ENCODE data around the gene TSPYL2. TPM values are rescaled to one million over a fixed set of nuclear protein-coding genes. Genes with fewer than 3 reads are reported as not detected.
A peak's percentile ranks its signal among the peaks of the same experiment; 100 is the strongest.

TSPYL2 gene
- total RNA-seq, 2 donors from 2014 or later, result 83.4 to 93.3 TPM

GRCh38 chrX:53115550-53115874 lies 33.3 kb downstream of the TSPYL2 start:
- ATAC-seq (replicated peaks in 1 of 2) (no peak), DNase-seq (no peak)
- Mint-ChIP-seq H3K27ac (no peak overlapping the region), H3K27me3 (ENCODE audit: low read depth) (peaks cover 5% of the 10 kb centered on the region), H3K4me1 (ENCODE audit: low read depth) (peaks cover 7% of the 10 kb centered on the region), H3K9me3 (no peaks in the 10 kb centered on the region), H3K4me3 (no peak overlapping the region), H3K36me3 (ENCODE audit: insufficient read depth in 2 of 2) (peaks cover 0 to 2% of the 10 kb centered on the region in 2 donors)

- H3K9me3 Mint-ChIP-seq, result no peaks in the 10 kb centered on the region
- ATAC-seq (replicated peaks in 1 of 2) (no peak), DNase-seq (no peak)
- H3K27ac Mint-ChIP-seq, result no peak overlapping the region
- H3K36me3 Mint-ChIP-seq (ENCODE audit: insufficient read depth in 2 of 2), result peaks cover 0 to 2% of the 10 kb centered on the region in 2 donors
- H3K27me3 Mint-ChIP-seq (ENCODE audit: low read depth), result peaks cover 5% of the 10 kb centered on the region
- H3K4me3 Mint-ChIP-seq, result no peak overlapping the region
- H3K4me1 Mint-ChIP-seq (ENCODE audit: low read depth), result peaks cover 7% of the 10 kb centered on the region
Observed at GRCh38 chrX:53116101-53116500, 33.9 kb downstream of the TSPYL2 start.

- Mint-ChIP-seq H3K36me3 (ENCODE audit: insufficient read depth in 2 of 2) (peaks cover 0 to 2% of the 10 kb centered on the region in 2 donors), H3K27ac (no peak overlapping the region), H3K9me3 (no peaks in the 10 kb centered on the region), H3K4me1 (ENCODE audit: low read depth) (no peaks in the 10 kb centered on the region), H3K4me3 (no peak overlapping the region), H3K27me3 (ENCODE audit: low read depth) (peaks cover 16% of the 10 kb centered on the region)
- ATAC-seq (replicated peaks in 1 of 2), result no peak
- DNase-seq, result no peak
Observed at GRCh38 chrX:53122013-53122412, 39.8 kb downstream of the TSPYL2 start.

- no peak for ATAC-seq (replicated peaks in 1 of 2)
- Mint-ChIP-seq H3K27me3 (ENCODE audit: low read depth) (peaks cover 17% of the 10 kb centered on the region), H3K36me3 (ENCODE audit: insufficient read depth in 2 of 2) (peaks cover 0 to 2% of the 10 kb centered on the region in 2 donors), H3K4me3 (no peak overlapping the region), H3K27ac (peak overlapping the region; percentile 80), H3K9me3 (no peaks in the 10 kb centered on the region), H3K4me1 (ENCODE audit: low read depth) (no peaks in the 10 kb centered on the region)
- DNase-seq, result no peak
Observed at GRCh38 chrX:53125506-53125905, 43.3 kb downstream of the TSPYL2 start.

- DNase-seq (no peak), ATAC-seq (replicated peaks in 1 of 2) (no peak)
- Mint-ChIP-seq H3K9me3 (no peaks in the 10 kb centered on the region), H3K27ac (no peak overlapping the region), H3K4me3 (no peak overlapping the region), H3K27me3 (ENCODE audit: low read depth) (peaks cover 21% of the 10 kb centered on the region), H3K36me3 (ENCODE audit: insufficient read depth in 2 of 2) (peaks cover 0 to 2% of the 10 kb centered on the region in 2 donors), H3K4me1 (ENCODE audit: low read depth) (no peaks in the 10 kb centered on the region)
Observed at GRCh38 chrX:53126377-53126776, 44.2 kb downstream of the TSPYL2 start.

- ATAC-seq (replicated peaks in 1 of 2), result no peak
- H3K27ac Mint-ChIP-seq, result no peak overlapping the region
- peaks cover 0 to 2% of the 10 kb centered on the region in 2 donors for H3K36me3 Mint-ChIP-seq (ENCODE audit: insufficient read depth in 2 of 2)
- H3K27me3 Mint-ChIP-seq (ENCODE audit: low read depth), result peaks cover 21% of the 10 kb centered on the region
- DNase-seq, result no peak
- H3K4me3 Mint-ChIP-seq, result no peak overlapping the region
- no peaks in the 10 kb centered on the region for H3K4me1 Mint-ChIP-seq (ENCODE audit: low read depth)
- no peaks in the 10 kb centered on the region for H3K9me3 Mint-ChIP-seq
Observed at GRCh38 chrX:53128097-53128749, 46.1 kb downstream of the TSPYL2 start.

- Mint-ChIP-seq H3K27me3 (ENCODE audit: low read depth) (peaks cover 5% of the 10 kb centered on the region), H3K27ac (no peak overlapping the region), H3K4me1 (ENCODE audit: low read depth) (no peaks in the 10 kb centered on the region), H3K36me3 (ENCODE audit: insufficient read depth in 2 of 2) (no peaks in the 10 kb centered on the region), H3K9me3 (no peaks in the 10 kb centered on the region), H3K4me3 (no peak overlapping the region)
- no peak for ATAC-seq (replicated peaks in 1 of 2)
- no peak for DNase-seq
Observed at GRCh38 chrX:53133400-53133799, 51.2 kb downstream of the TSPYL2 start.

GRCh38 chrX:53135581-53135980 lies 53.4 kb downstream of the TSPYL2 start:
- DNase-seq (no peak), ATAC-seq (replicated peaks in 1 of 2) (no peak)
- Mint-ChIP-seq H3K36me3 (ENCODE audit: insufficient read depth in 2 of 2) (no peaks in the 10 kb centered on the region), H3K4me1 (ENCODE audit: low read depth) (no peaks in the 10 kb centered on the region), H3K9me3 (no peaks in the 10 kb centered on the region), H3K27me3 (ENCODE audit: low read depth) (peaks cover 3% of the 10 kb centered on the region), H3K27ac (no peak overlapping the region), H3K4me3 (no peak overlapping the region)

Other genes with a start within 250 kb of the TSPYL2 start
- gene XAGE3, start 214.3 kb upstream of the TSPYL2 start, total RNA-seq, result not detected
- gene FAM156B, start 185.0 kb upstream of the TSPYL2 start, total RNA-seq, result 10 to 100 TPM; 14.6 to 20.3 TPM
- gene FAM156A, start 123.8 kb upstream of the TSPYL2 start, total RNA-seq, result 10 to 100 TPM; 23.2 to 23.8 TPM
- under 1 TPM; 0.31 to 0.81 TPM for gene GPR173, start 33.6 kb upstream of the TSPYL2 start, total RNA-seq
- gene KANTR, start 11.8 kb downstream of the TSPYL2 start, total RNA-seq, result 10 to 100 TPM; 10.8 to 11.4 TPM
- 100 to 1,000 TPM; 105 to 151 TPM for gene KDM5C, start 142.8 kb downstream of the TSPYL2 start, total RNA-seq
- gene IQSEC2, start 199.2 kb downstream of the TSPYL2 start, total RNA-seq, result 1 to 10 TPM in 1 of 2 donors, under 1 TPM in 1; 0.56 to 1.3 TPM

Data from activated T-cell treated with anti-CD3 and anti-CD28 coated beads, Interleukin-2, amount 50 U/mL, for 72 hours (primary cell).